ENCODE results near the gene CHRM1. TPM values are rescaled to one million over a fixed set of nuclear protein-coding genes. Genes with fewer than 3 reads are reported as not detected.
"Not testable (repeated sequence)": the region's sequence is repeated elsewhere in the genome, so short reads cannot be mapped to it uniquely, and the experiment has no call there.

CHRM1 gene, protein sequence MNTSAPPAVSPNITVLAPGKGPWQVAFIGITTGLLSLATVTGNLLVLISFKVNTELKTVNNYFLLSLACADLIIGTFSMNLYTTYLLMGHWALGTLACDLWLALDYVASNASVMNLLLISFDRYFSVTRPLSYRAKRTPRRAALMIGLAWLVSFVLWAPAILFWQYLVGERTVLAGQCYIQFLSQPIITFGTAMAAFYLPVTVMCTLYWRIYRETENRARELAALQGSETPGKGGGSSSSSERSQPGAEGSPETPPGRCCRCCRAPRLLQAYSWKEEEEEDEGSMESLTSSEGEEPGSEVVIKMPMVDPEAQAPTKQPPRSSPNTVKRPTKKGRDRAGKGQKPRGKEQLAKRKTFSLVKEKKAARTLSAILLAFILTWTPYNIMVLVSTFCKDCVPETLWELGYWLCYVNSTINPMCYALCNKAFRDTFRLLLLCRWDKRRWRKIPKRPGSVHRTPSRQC
- under 1 TPM; 0.84 to 0.98 TPM for total RNA-seq
- long read RNA-seq: 0 reads

DNA sequence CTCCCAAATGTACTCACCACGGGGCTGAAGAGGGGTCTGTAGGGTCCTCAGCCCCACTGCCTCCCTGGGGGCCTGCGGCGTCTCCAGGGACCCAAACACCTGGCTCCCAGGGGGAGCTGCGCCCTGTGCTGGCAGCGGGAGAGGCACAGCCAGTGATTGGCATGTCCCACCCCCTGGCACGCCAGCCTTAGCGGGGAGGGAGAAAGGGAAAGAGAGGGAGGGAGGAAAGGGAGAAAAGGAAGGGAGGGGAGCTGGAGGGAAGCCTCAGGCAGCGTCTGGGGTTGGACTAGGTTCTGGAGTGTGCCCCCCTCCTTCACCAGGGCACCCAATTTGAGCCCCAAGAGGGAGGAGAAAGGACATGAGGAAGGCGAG is at the start of gene CHRM1:
CHRM1 (minus strand) TSS at position 163 of the 372 bp plus-strand sequence. CDS start 10,263 bp downstream, outside the sequence.
- peak; percentile 71 for ATAC-seq
- intact Hi-C loops (cut with DNase I, micrococcal nuclease): no loop called here
- peak in 1 of 2 donors; percentile 37 for DNase-seq

DNA sequence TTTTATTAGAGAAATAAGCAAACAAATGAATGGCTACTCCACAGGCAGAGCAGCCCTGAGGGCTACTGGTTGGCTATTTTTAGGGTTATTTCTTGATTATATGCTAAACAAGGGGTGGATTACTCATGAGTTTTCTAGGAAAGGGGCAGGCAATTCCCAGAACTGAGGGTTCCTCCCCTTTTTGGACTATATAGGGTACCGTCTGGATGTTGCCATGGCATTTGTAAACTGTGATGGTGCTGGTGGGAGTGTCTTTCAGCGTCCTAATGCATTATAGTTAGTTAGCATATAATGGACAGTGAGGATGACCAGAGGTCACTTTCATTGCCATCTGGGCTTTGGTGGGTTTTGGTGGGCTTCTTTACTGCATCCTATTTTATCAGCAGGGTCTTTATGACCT is 44.4 kb upstream of the CHRM1 start:
- ATAC-seq (no peak), DNase-seq (no peak)
- intact Hi-C loops (cut with DNase I, micrococcal nuclease): no loop called here

DNA sequence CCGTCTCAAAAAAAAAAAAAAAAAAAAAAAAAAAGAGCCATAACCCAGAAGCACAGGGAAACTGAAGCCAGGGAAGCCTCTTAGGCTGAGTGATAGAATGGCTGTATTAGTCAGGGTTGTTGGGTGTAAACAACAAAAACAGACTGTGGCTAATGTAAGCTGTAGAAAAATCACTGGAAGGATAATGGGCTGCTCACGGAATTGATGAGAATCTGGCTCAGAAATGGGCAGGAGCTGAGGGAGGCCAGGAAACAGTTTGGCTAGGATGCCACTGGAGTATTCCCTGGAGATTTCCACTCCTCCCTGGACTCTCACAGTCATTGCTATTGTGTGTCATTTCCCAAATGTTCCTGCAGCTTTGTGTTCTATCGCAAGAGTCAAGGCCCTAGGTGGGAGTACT is 41.2 kb upstream of the CHRM1 start:
- ATAC-seq (no peak), DNase-seq (no peak)
- intact Hi-C loops (cut with DNase I, micrococcal nuclease): no loop called here

DNA sequence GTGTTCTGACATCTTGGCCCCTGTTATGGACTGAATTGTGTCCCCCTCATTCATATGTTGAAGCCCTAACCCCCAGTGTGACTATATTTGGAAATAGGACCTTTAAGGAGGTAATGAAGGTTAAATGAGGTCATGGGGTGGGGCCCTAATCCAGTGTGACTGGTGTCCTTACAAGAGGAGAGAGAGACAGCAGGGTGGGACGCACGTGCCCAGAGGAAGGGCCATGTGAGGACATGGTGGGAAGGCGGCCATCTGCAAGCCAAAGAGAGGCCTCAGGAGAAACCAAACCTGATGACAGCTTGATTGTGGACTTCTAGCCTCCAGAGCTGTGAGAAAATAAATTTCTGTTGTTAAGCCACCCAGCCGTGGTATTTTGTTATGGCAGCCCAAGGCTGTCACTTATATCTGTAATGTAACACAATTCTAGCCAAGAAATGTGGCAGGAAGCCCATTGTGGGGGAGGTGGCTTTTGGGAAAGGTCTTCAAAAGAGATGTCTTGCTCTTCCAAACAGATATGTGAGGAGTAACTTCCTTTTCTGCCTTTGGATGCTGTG is 39.9 kb upstream of the CHRM1 start:
- DNase-seq (no peak), ATAC-seq (no peak)
- intact Hi-C loops (cut with DNase I, micrococcal nuclease): no loop called here

DNA sequence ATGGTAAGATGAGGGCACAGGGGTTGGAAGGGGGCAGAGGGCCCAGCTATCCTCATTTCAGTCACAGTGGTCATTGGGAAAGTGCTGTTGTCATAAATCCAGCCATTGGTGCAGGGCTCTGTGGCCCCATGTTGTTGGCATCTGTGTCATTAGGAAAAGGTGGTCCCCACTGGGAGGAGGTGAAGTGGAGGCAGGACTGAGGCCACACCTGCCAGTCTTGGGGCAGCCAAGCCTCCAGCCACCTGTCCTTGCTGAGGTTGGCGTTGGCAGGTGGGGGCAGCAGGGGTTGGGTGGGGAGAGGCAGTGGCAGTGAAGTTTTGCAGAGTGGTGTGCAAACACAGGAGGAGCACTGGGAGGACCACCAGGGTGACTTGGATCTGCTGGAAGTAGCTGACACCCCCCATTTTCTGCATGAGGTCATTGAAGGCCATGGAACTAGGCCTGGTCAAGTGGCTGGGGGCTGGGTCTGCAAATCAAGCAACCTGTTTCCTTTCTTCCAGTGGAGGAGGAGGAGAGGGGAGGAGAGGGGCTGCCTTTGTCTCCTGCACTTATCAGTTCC is 38.3 kb upstream of the CHRM1 start:
- ATAC-seq: no peak
- intact Hi-C loops (cut with DNase I, micrococcal nuclease): no loop called here
- no peak for DNase-seq

DNA sequence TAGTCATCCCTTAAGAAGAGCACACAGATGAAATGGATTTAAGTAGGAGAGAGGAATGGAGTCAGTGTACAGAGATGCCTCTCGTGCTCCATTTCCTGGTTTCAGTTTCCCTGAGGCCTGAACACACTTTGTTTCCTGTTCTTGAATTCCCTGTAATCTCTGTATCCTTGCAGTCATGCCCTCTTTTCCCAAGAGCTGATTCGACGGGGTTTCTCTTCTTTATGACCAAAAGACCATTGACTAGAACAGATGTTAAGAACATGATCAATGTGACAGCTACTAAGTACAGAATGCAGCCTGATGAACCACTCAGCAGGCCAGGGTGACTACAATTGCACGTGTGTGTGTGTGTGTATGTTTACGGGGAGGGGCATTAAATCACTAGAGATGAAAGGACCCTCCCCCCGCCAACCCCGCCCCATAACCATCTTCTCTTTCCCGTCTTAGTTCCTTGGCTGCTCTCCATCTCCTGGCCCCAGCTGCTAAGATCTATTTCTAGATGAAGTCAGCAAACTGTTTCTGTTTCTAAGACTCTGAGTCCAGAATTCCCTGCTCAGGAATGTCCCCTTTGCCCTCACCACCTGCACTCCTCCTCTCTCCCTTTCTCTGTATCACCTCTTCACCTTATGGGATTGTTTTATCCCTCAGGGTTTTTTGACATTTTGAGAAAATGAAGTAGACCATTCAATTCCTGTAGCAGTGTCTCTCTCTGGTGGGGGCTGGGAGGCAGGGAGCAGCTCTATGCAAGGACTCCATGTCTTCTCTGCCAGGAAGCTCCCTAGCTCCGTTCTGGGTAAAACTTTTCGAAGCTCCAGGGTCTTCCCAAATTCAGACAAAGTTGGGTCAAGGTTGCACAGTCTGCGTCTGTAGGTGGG is 37.6 kb upstream of the CHRM1 start:
- peak; percentile 90 for ATAC-seq

DNA sequence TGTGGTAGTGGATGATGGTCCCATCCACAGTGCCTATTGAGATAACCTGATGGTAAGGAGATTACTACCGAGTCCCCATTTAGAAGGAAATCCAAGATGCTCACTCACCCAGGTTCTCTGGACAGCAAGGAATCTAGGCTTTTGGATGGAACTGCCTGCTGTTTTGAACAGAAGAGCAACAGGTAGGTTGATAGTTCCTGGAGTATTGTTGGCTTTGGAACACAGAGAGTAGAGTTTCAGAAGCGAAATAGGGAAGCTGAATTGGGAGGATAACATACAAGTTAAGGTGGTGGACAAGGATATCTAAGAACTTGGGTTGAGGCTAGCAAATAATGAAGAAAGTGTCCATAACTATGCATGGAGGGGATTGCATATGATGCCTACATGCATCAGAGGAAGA is 36.0 kb upstream of the CHRM1 start:
- ATAC-seq (no peak), DNase-seq (no peak)
- intact Hi-C loops (cut with DNase I, micrococcal nuclease): no loop called here

More for the DNA sequence above, 37.6 kb upstream of the CHRM1 start:
- intact Hi-C loops (cut with DNase I, micrococcal nuclease): no loop called here
- DNase-seq: peak; percentile 45 to 49

DNA sequence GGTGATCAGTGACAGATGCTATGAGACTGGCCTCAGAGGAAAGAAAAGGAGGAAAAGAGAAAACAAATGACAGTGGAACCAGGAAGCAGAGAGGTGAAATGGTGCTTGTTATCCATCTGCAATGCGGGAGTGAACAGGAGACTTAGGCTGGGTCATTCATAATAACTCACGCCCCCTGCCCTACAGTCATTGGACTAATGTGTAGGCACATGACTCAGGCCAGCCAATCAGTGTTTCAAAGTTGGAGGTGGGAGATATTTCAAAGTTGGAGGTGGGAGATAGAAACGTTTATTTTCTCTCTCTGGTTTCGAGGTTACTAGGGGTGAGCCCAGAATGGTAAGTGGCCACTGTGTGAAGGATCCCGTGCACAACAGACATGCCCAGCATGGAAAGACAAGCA is 33.3 kb upstream of the CHRM1 start:
- intact Hi-C loops (cut with DNase I, micrococcal nuclease): no loop called here
- DNase-seq (no peak), ATAC-seq (no peak)

DNA sequence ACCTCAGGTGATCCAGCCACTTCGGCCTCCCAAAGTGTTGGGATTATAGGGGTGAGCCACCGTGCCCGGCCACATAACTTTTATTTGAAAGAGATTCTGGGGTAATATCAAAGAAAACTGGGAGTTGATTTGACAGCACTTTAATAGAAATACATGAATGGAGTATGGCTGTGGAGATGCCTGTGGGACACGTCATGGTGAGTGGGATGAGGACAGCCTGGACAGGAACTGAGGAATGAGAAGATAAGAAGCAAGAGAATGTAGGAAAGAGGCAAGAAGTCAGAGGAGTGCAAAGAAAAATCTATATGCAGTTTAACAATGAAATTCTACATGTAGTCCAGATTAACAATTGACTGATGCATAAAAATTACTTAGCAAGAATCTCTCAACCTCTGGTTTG is 32.6 kb upstream of the CHRM1 start:
- DNase-seq (no peak), ATAC-seq (no peak)
- intact Hi-C loops (cut with DNase I, micrococcal nuclease): no loop called here

DNA sequence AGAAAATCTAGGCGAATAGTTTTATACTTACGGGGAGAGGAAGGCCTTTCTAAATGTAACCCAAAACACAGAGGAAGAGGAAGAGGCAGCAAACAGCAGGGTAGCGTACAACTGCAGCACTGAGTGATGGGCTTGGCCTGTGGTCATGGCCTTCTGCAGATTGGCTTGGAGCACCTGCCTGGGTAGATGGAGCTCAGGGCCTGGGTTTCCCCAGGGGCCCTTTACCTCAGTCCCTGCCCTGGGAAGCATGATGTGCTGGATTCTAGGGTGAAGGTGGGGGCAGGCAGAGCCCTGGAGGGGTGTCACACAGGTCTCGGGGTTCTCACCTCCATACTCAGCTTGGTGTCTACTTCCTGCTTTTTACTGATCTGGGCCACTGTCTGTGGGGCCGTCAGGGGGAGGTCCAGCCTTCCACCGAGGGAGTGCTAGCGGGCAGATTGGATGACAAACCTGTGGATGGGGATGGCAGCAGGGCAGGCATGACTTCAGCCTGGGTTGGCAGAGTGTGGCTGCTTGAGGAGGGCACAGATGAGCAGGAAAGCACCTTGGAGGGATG is 27.7 kb upstream of the CHRM1 start:
- ATAC-seq (no peak), DNase-seq (no peak)
- intact Hi-C loops (cut with DNase I, micrococcal nuclease): no loop called here

DNA sequence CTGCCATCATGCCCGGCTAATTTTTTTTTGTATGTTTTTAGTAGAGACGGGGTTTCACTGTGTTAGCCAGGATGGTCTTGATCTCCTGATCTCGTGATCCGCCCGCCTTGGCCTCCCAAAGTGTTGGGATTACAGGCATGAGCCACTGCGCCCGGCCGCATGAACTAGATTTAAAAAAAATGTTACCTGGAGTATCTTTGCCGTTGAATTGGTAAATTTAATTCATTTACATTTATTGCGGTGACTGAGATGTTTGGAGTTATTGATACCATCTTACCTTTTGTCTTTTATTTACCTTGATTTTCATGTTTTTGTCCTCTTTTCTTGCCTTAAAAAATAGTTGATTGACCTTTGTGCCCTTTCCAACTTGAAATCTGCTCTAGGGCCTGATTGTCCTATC is 24.4 kb upstream of the CHRM1 start:
- DNase-seq; intact Hi-C loops (cut with DNase I, micrococcal nuclease); ATAC-seq: not testable (repeated sequence)

DNA sequence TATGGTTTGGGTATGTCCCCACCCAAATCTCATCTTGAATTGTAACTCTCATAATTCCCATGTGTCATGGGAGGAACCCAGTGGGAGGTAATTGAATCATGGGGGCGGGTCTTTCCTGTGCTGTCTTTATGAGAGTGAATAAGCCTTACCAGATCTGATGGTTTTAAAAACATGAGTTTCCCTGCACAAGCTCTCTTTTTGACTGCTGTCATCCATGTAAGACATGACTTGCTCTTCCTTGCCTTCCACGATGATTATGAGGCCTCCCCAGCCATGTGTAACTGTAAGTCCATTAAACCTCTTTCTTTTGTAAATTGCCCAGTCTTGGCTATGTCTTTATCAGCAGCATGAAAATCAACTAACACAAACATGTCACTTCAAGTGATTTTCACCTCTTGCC is 16.4 kb upstream of the CHRM1 start:
- DNase-seq; intact Hi-C loops (cut with DNase I, micrococcal nuclease); ATAC-seq: not testable (repeated sequence)

DNA sequence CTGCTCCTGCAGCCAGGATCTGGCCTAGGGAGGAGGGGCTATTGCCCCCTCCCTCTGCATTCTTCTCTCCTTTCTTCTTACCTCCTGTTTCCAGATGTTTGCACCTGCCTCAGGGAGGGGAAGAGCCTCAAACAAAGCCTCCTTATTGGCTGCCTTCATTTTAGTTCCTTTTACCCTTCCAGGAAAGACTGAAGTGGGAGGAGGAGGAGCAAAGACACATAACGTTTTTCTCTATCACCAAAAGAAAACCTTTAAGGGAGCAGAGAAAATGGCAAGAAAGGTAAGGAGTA is 13.3 kb upstream of the CHRM1 start:
- ATAC-seq (no peak), DNase-seq (no peak)
- intact Hi-C loops (cut with DNase I, micrococcal nuclease): no loop called here

DNA sequence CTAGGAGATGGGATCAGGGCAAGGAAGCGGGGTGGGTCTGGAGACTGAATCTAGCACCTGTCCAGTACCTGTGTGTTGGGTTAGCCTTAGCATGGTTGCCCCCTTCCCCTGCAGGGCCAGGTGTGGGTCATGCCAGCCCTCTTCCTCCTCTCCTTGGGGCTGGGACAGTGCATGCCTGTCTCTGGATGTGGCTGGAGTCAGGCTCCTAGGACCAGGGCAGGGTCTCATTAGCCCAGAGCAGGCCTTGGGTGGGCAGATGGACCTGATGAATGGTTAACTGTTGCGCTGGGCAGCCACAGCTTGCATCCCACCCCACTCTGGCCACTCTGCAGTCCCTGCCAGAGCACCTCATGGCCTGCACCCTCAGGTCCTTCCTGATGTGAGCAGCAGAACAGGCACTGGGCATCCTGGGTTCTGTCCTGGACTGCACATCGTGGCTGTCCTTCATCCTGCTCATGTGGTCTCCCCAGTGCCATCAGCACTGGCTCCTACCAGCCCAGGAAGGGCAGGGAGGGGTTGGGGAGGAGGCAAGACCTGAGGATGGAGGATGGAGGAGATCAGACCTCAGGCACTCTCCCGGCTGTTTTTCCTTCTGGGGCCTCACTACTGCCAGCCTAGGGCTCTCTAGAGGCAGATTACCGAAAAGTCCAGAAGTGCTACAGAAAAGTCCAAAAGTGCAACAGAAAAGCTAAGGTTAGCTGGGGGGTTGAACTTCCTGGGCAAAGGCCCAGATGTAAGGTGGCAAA is 12.8 kb upstream of the CHRM1 start:
- ATAC-seq: no peak
- intact Hi-C loops (cut with DNase I, micrococcal nuclease): no loop called here
- DNase-seq: no peak

DNA sequence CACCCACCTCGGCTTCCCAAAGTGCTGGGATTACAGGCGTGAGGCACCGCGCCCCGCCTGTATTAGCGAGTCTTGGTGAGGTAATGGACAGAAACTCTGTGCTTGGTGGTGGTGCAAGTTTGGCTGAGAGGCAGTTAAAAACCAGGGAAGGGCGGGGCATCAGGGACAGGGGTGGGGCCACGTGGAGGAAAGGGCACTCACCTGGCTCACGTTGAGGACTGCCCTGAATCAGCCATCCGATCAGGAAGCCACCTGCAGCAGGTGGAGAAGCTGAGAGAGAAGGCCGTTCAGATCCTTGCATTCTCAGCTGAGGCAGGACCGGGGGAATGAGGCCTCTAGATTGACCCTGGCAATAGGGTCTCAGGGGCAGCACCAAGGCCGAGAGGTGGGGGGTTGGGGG is 12.1 kb upstream of the CHRM1 start:
- ATAC-seq (peak; percentile 82), DNase-seq (peak in 1 of 2 donors; percentile 14)
- intact Hi-C loops (cut with DNase I, micrococcal nuclease): no loop called here

DNA sequence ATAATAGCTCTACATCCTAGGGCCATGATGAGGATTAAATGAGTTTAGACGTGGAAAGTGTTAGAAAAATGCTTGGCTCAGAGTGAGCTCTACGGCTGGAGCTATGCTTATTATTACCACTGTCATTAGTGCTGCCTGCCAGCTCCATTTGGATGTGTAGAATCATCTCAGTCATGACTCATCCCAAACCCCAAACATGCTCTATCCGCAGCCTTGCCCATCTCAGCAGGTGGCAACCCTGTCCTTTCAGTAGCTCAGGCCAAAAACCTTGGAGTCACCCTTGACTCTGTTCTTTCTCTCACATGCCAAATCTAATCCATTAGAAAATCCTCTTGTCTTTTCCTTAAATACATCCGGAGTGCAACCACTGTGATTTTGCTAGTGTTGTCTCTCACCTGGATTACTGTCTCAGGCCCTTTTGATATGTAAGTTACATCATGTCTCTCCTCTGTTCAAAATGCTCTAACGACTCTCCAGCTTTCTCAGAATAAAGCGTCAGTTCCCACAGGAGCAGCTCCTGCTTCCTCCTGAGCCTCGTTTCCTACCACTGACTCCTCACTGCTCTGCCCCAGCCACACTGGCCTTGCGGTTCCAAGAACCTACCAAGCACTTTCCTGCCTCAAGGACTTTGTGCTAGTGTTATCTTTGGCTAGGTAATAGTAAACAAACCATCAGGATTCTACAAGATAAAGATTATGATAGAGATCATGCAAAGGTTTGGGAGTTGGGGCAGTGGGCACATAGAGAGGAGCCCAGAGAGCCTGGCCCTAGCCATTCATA is 10.5 kb upstream of the CHRM1 start:
- DNase-seq: no peak
- intact Hi-C loops (cut with DNase I, micrococcal nuclease): no loop called here
- ATAC-seq: peak; percentile 60

DNA sequence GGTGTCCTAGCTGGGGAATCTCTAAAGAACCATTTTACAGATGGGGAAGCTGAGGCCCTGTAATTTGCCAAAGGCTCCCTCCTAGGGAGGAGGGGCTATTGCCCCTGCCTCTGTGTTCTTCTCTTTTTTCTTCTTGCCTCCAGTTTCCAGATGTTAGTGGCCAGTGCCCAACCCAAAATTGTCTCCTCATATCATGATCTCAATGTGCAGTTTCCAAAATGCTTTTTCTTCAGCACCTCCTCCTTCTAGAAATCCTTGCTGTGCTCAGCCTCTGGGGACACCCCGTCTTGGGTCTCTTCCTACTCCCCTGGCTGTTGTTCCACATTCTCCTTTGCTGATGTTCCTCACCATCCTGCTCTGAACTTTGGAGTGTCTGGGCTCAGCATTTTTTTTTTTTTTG is 9.5 kb upstream of the CHRM1 start:
- intact Hi-C loops (cut with DNase I, micrococcal nuclease): no loop called here

DNA sequence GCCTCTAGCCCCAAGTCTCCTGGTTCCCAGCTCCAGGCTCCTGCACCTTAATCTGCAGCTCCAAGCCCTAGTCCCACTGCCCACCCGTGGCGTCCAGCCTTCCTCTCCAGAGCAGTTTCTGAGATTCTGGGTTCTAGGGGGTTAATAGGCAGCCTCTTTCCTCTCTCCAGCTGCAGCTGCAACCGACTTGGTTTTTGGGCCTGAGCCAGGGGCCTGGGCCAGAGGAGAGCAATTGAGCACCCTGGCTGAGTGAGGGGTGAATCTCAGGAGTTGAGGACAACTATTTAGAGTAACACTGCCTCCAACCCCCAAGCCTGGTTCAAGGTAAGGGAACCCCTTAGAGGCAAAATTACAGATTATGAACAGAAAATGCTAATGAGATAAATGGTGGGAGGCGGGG is 9.0 kb upstream of the CHRM1 start:
- ATAC-seq: no peak
- DNase-seq: no peak
- intact Hi-C loops (cut with DNase I, micrococcal nuclease): no loop called here

More for the DNA sequence above, 9.5 kb upstream of the CHRM1 start:
- ATAC-seq: no peak
- DNase-seq: no peak
